ENCODE results near the gene TMEM72. TPM values are rescaled to one million over a fixed set of nuclear protein-coding genes. Genes with fewer than 3 reads are reported as not detected.

TMEM72 gene
- total and polyA plus RNA-seq, 2 donors (not counting 1 experiment from before 2014, with no cell fraction given) = not detected

DNA sequence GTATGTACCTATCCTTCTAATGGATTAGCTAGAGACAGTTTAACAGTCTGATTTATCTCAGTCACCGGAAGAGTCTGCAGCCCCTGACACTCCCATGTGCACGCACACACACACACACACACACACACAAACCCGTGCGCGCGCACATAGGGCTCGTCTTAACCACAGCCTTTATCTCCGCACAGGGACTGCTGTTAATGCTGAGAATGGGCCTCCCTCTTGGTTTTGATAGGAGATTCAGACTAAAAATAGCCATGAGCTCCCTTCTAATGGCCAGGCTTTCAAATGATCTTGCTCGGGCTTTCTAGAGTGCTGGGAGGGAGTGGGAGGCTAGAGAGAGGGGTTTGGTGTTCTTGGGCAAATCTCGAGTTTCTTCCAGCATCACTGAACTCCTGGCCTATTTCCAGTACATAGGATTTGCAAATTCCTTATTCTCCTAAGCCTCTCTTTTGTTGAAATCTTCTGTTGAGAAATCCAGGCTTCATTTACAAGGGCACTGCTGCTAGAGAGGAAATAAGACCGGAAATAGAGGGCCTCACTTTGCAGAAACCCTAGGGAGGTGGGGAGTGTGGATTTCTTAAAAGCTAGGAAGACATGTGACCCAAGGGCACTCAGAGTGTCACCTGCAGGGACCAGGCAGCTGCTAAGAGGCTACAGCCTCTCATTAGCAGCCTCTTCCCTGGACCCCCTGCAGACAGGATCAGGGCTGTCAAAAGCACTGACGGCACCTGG lies 2.4 kb downstream of the TMEM72 start:
- H3K27ac ChIP-seq (ENCODE audit: low read length in 2 of 2) = no peak overlapping the region
- WGBS (ENCODE audit: insufficient coverage) = 14% methylated on average over 5 of the region's 12 CpGs
- no peak overlapping the region for H3K27ac Mint-ChIP-seq
- intact Hi-C loops (cut with micrococcal nuclease) = no loop called here
- H3K79me2 ChIP-seq (ENCODE audit: control insufficient read depth, insufficient read depth, low read length) = no peaks in the 10 kb centered on the region
- ChIA-PET CTCF (no interaction called here), POLR2A (no interaction called here)
- no peaks in the 10 kb centered on the region for H3K9me3 ChIP-seq (ENCODE audit: control extremely low read depth in 1 of 3, control insufficient read depth in 2 of 3, insufficient read depth in 1 of 3, low read length in 2 of 3)
- H3K36me3 ChIP-seq (replicated peaks in 1 of 2; ENCODE audit: control extremely low read depth in 1 of 2, control insufficient read depth in 1 of 2, extremely low read depth in 1 of 2, insufficient read depth in 2 of 2, low read length in 1 of 2) = no peaks in the 10 kb centered on the region
- peaks cover 11% of the 10 kb centered on the region for H3K4me1 Mint-ChIP-seq
- peak overlapping the region; percentile 3 for H3K9ac ChIP-seq (ENCODE audit: low read length)
- H2AFZ ChIP-seq (ENCODE audit: insufficient read depth, low read depth, low read length, poor library complexity, severe bottlenecking) = peak overlapping the region; percentile 60
- no peaks in the 10 kb centered on the region for H3K9me3 Mint-ChIP-seq (ENCODE audit: insufficient read depth)
- H3K27me3 Mint-ChIP-seq = peaks cover 12% of the 10 kb centered on the region
- H3K4me3 ChIP-seq (ENCODE audit: control extremely low read depth in 1 of 5, extremely low read depth in 1 of 5, insufficient read depth in 1 of 5, low read depth in 2 of 5, low read length in 4 of 5) = no peak overlapping the region
- no peak for DNase-seq
- H3K4me1 ChIP-seq (ENCODE audit: control insufficient read depth in 2 of 2, insufficient read depth in 2 of 2, low read length in 2 of 2) = peaks cover 10 to 14% of the 10 kb centered on the region in 2 donors
- H4K20me1 ChIP-seq (ENCODE audit: control insufficient read depth, insufficient read depth, low read length, poor library complexity, severe bottlenecking) = no peaks in the 10 kb centered on the region
- TF ChIP-seq, protein P1, sequence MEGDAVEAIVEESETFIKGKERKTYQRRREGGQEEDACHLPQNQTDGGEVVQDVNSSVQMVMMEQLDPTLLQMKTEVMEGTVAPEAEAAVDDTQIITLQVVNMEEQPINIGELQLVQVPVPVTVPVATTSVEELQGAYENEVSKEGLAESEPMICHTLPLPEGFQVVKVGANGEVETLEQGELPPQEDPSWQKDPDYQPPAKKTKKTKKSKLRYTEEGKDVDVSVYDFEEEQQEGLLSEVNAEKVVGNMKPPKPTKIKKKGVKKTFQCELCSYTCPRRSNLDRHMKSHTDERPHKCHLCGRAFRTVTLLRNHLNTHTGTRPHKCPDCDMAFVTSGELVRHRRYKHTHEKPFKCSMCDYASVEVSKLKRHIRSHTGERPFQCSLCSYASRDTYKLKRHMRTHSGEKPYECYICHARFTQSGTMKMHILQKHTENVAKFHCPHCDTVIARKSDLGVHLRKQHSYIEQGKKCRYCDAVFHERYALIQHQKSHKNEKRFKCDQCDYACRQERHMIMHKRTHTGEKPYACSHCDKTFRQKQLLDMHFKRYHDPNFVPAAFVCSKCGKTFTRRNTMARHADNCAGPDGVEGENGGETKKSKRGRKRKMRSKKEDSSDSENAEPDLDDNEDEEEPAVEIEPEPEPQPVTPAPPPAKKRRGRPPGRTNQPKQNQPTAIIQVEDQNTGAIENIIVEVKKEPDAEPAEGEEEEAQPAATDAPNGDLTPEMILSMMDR (IDR thresholded peaks at IDR 0.05) = no peak
- TF ChIP-seq EZH2 (IDR thresholded peaks at IDR 0.05; ENCODE audit: borderline replicate concordance, insufficient read depth, low read depth, low read length, poor library complexity, severe bottlenecking) = no peak
- peak overlapping the region; percentile 27 for H3K4me3 Mint-ChIP-seq
- peaks cover 0 to 2% (median under 1%) of the 10 kb centered on the region in 4 experiments for H3K27me3 ChIP-seq (replicated peaks in 1 of 4; ENCODE audit: control extremely low read depth in 1 of 4, control insufficient read depth in 3 of 4, insufficient read depth in 4 of 4, low read length in 3 of 4)
- no peak for ATAC-seq (ENCODE audit: low read depth)
- peak overlapping the region; percentile 54 for H3K4me2 ChIP-seq (replicated peaks; ENCODE audit: low read depth, low read length, poor library complexity, severe bottlenecking)

DNA sequence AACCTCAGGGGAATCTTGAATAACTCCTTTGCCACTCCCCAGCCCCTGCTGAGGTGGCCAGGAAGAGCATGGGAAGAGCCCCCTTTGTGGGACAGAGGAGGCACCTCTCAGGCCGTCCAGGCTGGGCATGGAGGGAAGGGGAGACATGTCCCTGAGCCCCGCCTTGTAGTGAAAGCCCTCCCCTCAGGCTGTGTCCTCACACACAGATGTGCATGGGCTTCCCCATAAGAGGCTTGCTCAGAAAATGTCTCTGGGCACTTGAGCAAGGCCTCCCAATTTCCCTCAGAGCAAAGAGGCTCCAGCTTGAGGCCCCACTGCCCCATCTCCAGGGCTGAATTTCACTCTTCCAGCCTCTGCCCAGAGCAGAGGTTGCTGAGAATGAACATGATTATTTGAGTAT lies 3.8 kb downstream of the TMEM72 start:
- Mint-ChIP-seq H3K27ac (no peak overlapping the region), H3K27me3 (peaks cover 12% of the 10 kb centered on the region), H3K9me3 (ENCODE audit: insufficient read depth) (no peaks in the 10 kb centered on the region), H3K4me3 (no peak overlapping the region), H3K4me1 (peaks cover 11% of the 10 kb centered on the region)
- H3K4me1 ChIP-seq (ENCODE audit: control insufficient read depth in 2 of 2, insufficient read depth in 2 of 2, low read length in 2 of 2) = peaks cover 10 to 14% of the 10 kb centered on the region in 2 donors
- no peak overlapping the region for H3K4me2 ChIP-seq (replicated peaks; ENCODE audit: low read depth, low read length, poor library complexity, severe bottlenecking)
- H3K36me3 ChIP-seq (replicated peaks in 1 of 2; ENCODE audit: control extremely low read depth in 1 of 2, control insufficient read depth in 1 of 2, extremely low read depth in 1 of 2, insufficient read depth in 2 of 2, low read length in 1 of 2) = no peaks in the 10 kb centered on the region
- H4K20me1 ChIP-seq (ENCODE audit: control insufficient read depth, insufficient read depth, low read length, poor library complexity, severe bottlenecking) = no peaks in the 10 kb centered on the region
- ChIA-PET CTCF (no interaction called here), POLR2A (no interaction called here)
- H3K27ac ChIP-seq (ENCODE audit: low read length in 2 of 2) = no peak overlapping the region
- intact Hi-C loops (cut with micrococcal nuclease) = no loop called here
- no peak overlapping the region for H3K9ac ChIP-seq (ENCODE audit: low read length)
- H3K9me3 ChIP-seq (ENCODE audit: control extremely low read depth in 1 of 3, control insufficient read depth in 2 of 3, insufficient read depth in 1 of 3, low read length in 2 of 3) = no peaks in the 10 kb centered on the region
- DNase-seq = no peak
- no peaks in the 10 kb centered on the region for H3K79me2 ChIP-seq (ENCODE audit: control insufficient read depth, insufficient read depth, low read length)
- no peak for ATAC-seq (ENCODE audit: low read depth)
- 100% methylated on average over 1 of the region's 2 CpGs for WGBS (ENCODE audit: insufficient coverage)
- TF ChIP-seq EZH2 (IDR thresholded peaks at IDR 0.05; ENCODE audit: borderline replicate concordance, insufficient read depth, low read depth, low read length, poor library complexity, severe bottlenecking) = no peak
- TF ChIP-seq, protein P1 (IDR thresholded peaks at IDR 0.05) = no peak
- no peak overlapping the region for H2AFZ ChIP-seq (ENCODE audit: insufficient read depth, low read depth, low read length, poor library complexity, severe bottlenecking)
- no peak overlapping the region for H3K4me3 ChIP-seq (ENCODE audit: control extremely low read depth in 1 of 5, extremely low read depth in 1 of 5, insufficient read depth in 1 of 5, low read depth in 2 of 5, low read length in 4 of 5)
- H3K27me3 ChIP-seq (replicated peaks in 1 of 4; ENCODE audit: control extremely low read depth in 1 of 4, control insufficient read depth in 3 of 4, insufficient read depth in 4 of 4, low read length in 3 of 4) = peaks cover 0 to 2% (median under 1%) of the 10 kb centered on the region in 4 experiments

Data from B cell (primary cell).